Small intestine (tissue), 7 donors: Measurements from ENCODE around the gene PAIP1. TPM values are rescaled to one million over a fixed set of nuclear protein-coding genes. Genes with fewer than 3 reads are reported as not detected.
A peak's percentile ranks its signal among the peaks of the same experiment; 100 is the strongest.
"Not testable (repeated sequence)": the region's sequence is repeated elsewhere in the genome, so short reads cannot be mapped to it uniquely, and the experiment has no call there.

Experiments
- DNase-seq, 2 donors: peaks; one replicate each; pipeline versions ENCODE4 v3.0.0 to v3.0.0-alpha.2; 2013
- FAIRE-seq: peaks from 2 replicates; lab custom pipeline; 2012; peaks lifted over from hg19 to GRCh38; lab: Jason Lieb, UNC
- H3K27ac ChIP-seq, 3 donors: one replicate each; pipeline ENCODE4 v1.5.1; 2013; ENCODE audit warnings: low read length in 2 of 3, mild to moderate bottlenecking in 2 of 3, control low read depth in 1 of 3, inconsistent platforms in 1 of 3, low read depth in 1 of 3, moderate library complexity in 1 of 3
- H3K27me3 ChIP-seq, 3 donors: one replicate each; pipeline ENCODE4 v1.6.1; 2013; ENCODE audit warnings: low read length in 3 of 3, inconsistent platforms in 1 of 3; ENCODE audit not compliant: control insufficient read depth in 3 of 3, insufficient read depth in 3 of 3
- H3K36me3 ChIP-seq, 3 donors: one replicate each; pipeline ENCODE4 v1.6.1; 2013; ENCODE audit warnings: low read length in 3 of 3, inconsistent platforms in 1 of 3, low read depth in 1 of 3, mild to moderate bottlenecking in 1 of 3, moderate library complexity in 1 of 3; ENCODE audit not compliant: control insufficient read depth in 3 of 3, insufficient read depth in 2 of 3
- H3K4me1 ChIP-seq, 3 donors: one replicate each; pipeline ENCODE4 v1.6.1; 2013; ENCODE audit warnings: low read length in 2 of 3, inconsistent platforms in 1 of 3, low read depth in 1 of 3, mild to moderate bottlenecking in 1 of 3, moderate library complexity in 1 of 3; ENCODE audit not compliant: control insufficient read depth in 3 of 3, insufficient read depth in 2 of 3
- H3K4me3 ChIP-seq, 3 donors: one replicate each; pipeline ENCODE4 v1.5.1; 2013; ENCODE audit warnings: low read length in 3 of 3, control low read depth in 1 of 3, inconsistent platforms in 1 of 3, low read depth in 1 of 3, mild to moderate bottlenecking in 1 of 3, moderate library complexity in 1 of 3
- H3K9me3 ChIP-seq, 2 donors: one replicate each; pipeline ENCODE4 v1.6.1; 2013; ENCODE audit warnings: low read depth in 1 of 2, low read length in 1 of 2; ENCODE audit not compliant: control insufficient read depth in 2 of 2, insufficient read depth in 1 of 2
- WGBS, 3 donors: extraction: QIAGEN DNeasy Blood & Tissue Kit; methylation state at CpG; one replicate each; pipeline ENCODE4 v1.1.7; 2013; 5-methylcytosine and 5-hydroxymethylcytosine counted together
- polyA plus RNA-seq, 4 donors: library from polyadenylated mRNA; stranded (reverse) in 3 of 4; unstranded in 1 of 4; fragments of 200-250 nt in 3 of 4; fragments of 120-200 nt in 1 of 4; gene quantifications; one replicate each; pipeline versions ENCODE4 v1.2.1 to v1.2.3, GENCODE V29; 2013
- donor health status: healthy with polysubstance abuse.
- donor health status: control.
- donor health status: control.
- donor health status: Bipolar disorder and iron deficiency.
- donor health status: healthy.

Gene PAIP1
- polyA plus RNA-seq, 4 donors = 45.6 to 67.1 (median 49.2) TPM

DNA sequence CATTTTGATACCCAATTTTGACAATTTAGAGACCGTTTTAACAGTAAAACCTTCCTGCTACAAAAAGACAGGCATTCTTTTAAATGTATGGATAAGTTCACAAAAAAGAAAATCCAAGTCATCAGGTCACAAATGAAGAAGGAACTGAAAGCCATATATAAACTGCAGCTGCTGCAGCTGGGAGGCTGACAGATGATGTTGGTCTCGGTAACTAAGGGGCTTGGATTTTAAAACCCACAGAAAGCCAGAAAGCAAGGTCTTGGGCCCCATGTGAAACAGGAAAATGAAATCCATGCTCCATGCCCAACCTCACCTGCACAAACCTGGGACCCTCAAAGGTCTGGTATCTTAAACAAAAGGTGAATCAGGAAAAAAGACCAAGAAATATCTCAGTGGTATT lies 26.2 kb downstream of the PAIP1 start:
- WGBS, 3 donors = 92 to 98% (median 98%) methylated on average over 2 of the region's 2 CpGs
- H3K27ac ChIP-seq = no peak overlapping the region
- no peaks in the 10 kb centered on the region for H3K4me1 ChIP-seq
- FAIRE-seq = no peak
- no peak overlapping the region for H3K4me3 ChIP-seq
- peaks cover 10 to 13% (median 12%) of the 10 kb centered on the region in 3 donors for H3K36me3 ChIP-seq
- no peaks in the 10 kb centered on the region for H3K9me3 ChIP-seq
- no peak for DNase-seq
- no peaks in the 10 kb centered on the region for H3K27me3 ChIP-seq

DNA sequence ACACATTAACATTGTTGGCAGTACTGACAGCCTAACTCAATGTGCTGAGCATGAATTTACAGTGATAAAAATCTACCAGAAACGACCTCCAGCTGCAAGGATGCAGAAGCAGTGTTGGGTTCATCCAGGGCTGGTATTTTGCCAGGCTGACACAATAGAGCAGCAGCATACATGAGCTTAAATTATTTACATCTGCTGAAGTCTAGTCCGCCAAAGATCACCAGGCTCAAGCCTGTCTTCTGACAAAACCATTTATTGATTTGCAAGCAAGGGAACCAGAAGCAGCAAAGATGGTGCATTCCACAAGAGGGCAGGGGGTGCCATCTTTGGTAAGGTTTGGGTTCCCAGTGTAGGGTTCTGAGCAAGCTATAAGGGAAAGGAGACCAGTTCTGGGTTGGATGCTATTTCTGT lies 33.2 kb downstream of the PAIP1 start:
- DNase-seq = no peak
- H3K27me3 ChIP-seq = no peaks in the 10 kb centered on the region
- 56 to 66% (median 60%) methylated on average over 2 of the region's 2 CpGs for WGBS, 3 donors
- peaks cover 0 to 6% (median 3%) of the 10 kb centered on the region in 3 donors for H3K36me3 ChIP-seq
- no peak overlapping the region for H3K4me3 ChIP-seq
- FAIRE-seq = no peak
- H3K27ac ChIP-seq = no peak overlapping the region
- H3K4me1 ChIP-seq = no peaks in the 10 kb centered on the region
- no peaks in the 10 kb centered on the region for H3K9me3 ChIP-seq

DNA sequence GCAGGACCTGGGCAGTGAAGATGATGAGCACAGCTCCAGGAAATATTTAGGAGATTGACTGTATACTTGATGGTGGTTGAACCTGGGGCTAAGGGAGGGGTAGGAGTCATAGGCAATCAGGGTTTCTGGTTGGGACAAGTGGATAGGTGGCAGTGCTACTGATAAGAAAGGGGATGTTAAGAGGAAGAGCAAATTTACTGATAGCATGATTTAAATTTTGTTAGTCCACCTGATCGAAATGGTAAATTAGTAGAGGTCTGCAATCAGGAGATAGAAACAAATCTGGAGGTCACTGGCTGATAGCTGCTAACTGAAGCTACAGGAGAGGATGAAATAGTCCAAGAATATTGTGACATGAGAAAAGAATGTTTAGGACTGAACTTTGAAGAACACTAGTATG lies 36.3 kb downstream of the PAIP1 start:
- Histone ChIP-seq H3K36me3 (peaks cover 0 to 6% (median 3%) of the 10 kb centered on the region in 3 donors), H3K9me3 (no peaks in the 10 kb centered on the region), H3K4me3 (no peak overlapping the region), H3K27ac (no peak overlapping the region), H3K27me3 (no peaks in the 10 kb centered on the region), H3K4me1 (no peaks in the 10 kb centered on the region)
- DNase-seq = no peak
- WGBS, 3 donors = 79 to 96% (median 93%) methylated on average over 1 of the region's 1 CpG
- no peak for FAIRE-seq

DNA sequence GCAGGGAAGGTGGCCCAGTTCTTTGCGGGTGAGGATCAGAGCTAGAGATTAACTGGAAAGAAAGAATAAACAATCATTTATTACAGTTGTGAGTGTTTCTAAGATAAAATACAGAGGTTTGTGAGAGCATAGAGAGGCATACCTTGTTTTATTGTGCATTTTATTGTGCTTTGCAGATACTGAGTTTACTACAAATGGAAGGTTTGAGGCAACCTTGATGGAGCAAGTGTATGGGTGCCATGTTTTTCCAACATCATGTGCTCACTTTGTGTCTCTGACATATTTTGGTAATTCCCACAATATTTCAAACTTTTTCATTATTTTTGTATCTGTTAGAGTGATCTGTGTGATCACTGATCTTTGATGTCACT lies 41.2 kb downstream of the PAIP1 start:
- H3K4me3 ChIP-seq = peak overlapping the region in 2 of 3 donors; percentile 56 to 76
- FAIRE-seq (no peak), DNase-seq (no peak)
- no peaks in the 10 kb centered on the region for H3K9me3 ChIP-seq
- 13 to 21% (median 21%) methylated on average over 1 of the region's 1 CpG for WGBS, 3 donors
- no peaks in the 10 kb centered on the region for H3K36me3 ChIP-seq
- H3K27me3 ChIP-seq = no peaks in the 10 kb centered on the region
- peak overlapping the region in 2 of 3 donors; percentile 93 for H3K27ac ChIP-seq
- peaks cover 0 to 9% (median 3%) of the 10 kb centered on the region in 3 donors for H3K4me1 ChIP-seq

DNA sequence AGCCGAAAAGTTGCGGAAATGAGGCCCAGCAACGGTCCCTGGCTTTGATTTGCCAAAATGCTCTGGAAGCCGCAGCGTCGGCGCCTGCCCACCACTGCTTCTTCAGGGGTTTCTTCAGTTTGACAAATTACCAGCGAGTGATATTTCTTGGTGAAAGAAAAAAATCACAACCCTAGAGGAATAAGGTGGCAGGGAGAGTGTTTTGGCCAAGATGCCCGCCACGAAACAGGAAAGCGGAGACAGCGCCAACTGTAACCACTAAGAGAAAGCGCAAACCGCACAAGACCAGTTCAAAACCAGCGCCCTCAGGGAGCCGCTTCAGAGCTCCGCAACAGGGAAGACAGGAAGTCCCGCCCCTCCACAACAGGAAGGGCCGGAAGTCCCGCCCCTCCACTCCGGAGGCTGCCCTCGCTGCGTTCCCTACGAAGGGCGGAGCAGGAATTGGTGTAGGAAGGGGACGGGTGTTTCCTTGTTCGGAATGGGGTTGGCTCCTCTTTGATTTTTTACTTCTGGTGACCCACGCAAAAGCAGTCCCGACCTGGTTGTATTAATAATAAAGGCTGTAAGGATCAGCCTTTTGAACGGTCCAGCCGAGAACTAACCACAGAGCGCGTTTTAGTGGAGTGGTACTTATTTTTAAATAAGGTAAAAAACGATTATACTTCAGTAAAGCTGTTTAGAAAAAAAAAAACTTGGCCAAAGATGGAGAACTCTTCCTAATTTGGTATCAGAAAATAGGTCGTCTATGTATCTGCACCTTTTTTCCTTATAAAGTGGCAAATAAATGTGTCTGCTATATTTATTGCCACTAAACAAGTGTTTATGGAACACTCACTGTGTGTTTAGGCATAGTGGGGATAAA lies 41.8 kb downstream of the PAIP1 start, which contains the start of gene C5orf34:
Gene C5orf34, minus strand, starts transcription at position 333 of the 862 bp plus-strand sequence. CDS start 5,809 bp downstream, outside the sequence.
- FAIRE-seq = no peak

DNA sequence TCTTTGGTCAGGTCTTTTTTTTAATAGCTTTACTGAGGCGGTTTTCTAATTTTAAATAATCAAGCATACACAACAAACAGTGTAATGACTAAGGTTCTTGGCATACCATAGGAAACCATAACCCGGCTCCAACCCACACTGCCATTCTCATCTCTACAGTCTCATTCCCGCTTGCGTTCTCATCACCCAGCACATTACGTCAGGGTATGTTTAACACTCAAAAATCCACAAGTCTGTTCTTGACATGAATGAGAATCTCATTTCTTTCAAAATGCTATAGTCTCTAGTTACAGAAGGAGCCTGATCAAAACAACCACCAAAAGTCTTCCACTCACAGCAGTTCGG lies 42.4 kb downstream of the PAIP1 start:
- H3K27me3 ChIP-seq = no peaks in the 10 kb centered on the region
- 0 to 1% (median 0%) methylated on average over 6 of the region's 6 CpGs for WGBS, 3 donors
- H3K9me3 ChIP-seq = no peaks in the 10 kb centered on the region
- FAIRE-seq = no peak
- H3K4me3 ChIP-seq = peak overlapping the region; percentile 34 to 76 (median 56)
- peak in 1 of 2 donors; percentile 21 for DNase-seq
- H3K27ac ChIP-seq = peak overlapping the region; percentile 27 to 93 (median 93)
- H3K4me1 ChIP-seq = peaks cover 0 to 9% (median 3%) of the 10 kb centered on the region in 3 donors
- no peaks in the 10 kb centered on the region for H3K36me3 ChIP-seq

More for the DNA sequence above, 41.8 kb downstream of the PAIP1 start, which contains the start of gene C5orf34:
- no peaks in the 10 kb centered on the region for H3K36me3 ChIP-seq
- DNase-seq = peak; percentile 97
- H3K4me1 ChIP-seq = peaks cover 0 to 9% (median 3%) of the 10 kb centered on the region in 3 donors
- H3K27me3 ChIP-seq = no peaks in the 10 kb centered on the region
- H3K4me3 ChIP-seq = peak within 1 kb of the TSS; percentile 56 to 76 (median 56)
- peak within 1 kb of the TSS; percentile 86 to 93 (median 93) for H3K27ac ChIP-seq
- no peaks in the 10 kb centered on the region for H3K9me3 ChIP-seq
- WGBS, 3 donors = 0% methylated on average over 35 of the region's 35 CpGs

DNA sequence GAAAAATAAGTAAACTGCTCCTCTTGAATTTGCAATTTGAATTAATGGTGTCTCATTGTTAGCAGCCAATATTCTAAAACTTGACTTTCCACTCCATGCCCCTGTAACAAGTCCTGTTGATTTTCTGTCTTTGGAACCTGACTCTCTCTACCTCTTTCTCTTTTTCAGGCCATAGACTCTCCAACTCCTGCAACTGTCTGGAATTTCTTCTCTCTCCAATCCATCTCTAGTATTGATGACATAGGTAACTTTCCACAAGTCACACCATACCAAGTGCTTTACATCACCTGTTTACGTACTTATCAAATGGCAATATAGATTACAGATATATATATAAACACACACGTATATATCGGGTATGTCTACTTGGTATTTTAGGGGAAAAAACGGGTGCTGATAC lies 42.9 kb downstream of the PAIP1 start:
- WGBS, 3 donors = 9 to 18% (median 14%) methylated on average over 4 of the region's 4 CpGs
- H3K36me3 ChIP-seq = no peaks in the 10 kb centered on the region
- FAIRE-seq (no peak), DNase-seq (peak in 1 of 2 donors; percentile 12)
- peak overlapping the region in 1 of 3 donors; percentile 93 for H3K27ac ChIP-seq
- no peaks in the 10 kb centered on the region for H3K27me3 ChIP-seq
- no peaks in the 10 kb centered on the region for H3K9me3 ChIP-seq
- H3K4me3 ChIP-seq = peak overlapping the region in 1 of 3 donors; percentile 76
- peaks cover 0 to 9% (median 3%) of the 10 kb centered on the region in 3 donors for H3K4me1 ChIP-seq

DNA sequence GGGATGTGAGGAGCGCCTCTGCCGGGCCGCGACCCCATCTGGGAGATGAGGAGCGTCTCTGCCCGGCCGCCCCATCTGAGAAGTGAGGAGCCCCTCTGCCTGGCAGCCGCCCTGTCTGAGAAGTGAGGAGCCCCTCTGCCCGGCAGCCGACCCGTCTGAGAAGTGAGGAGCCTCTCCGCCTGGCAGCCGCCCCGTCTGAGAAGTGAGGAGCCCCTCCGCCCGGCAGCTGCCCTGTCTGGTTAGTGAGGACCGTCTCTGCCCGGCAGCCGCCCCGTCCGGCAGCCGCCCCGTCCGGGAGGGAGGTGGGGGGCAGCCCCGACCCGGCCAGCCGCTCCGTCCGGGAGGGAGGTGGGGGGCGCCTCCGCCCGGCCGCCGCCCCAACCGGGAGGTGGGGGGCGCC lies 45.8 kb downstream of the PAIP1 start:
- not testable (repeated sequence) for H3K4me1 ChIP-seq, H3K27me3 ChIP-seq, H3K9me3 ChIP-seq, H3K4me3 ChIP-seq, H3K27ac ChIP-seq, FAIRE-seq, DNase-seq, H3K36me3 ChIP-seq
- 94 to 95% (median 94%) methylated on average over 20 to 36 of the region's 36 CpGs for WGBS, 3 donors
